Measurements from ENCODE around the gene POU6F2. TPM values are rescaled to one million over a fixed set of nuclear protein-coding genes. Genes with fewer than 3 reads are reported as not detected.
"Not testable (repeated sequence)": the region's sequence is repeated elsewhere in the genome, so short reads cannot be mapped to it uniquely, and the experiment has no call there.

POU6F2 gene
- total RNA-seq, 1 donor from 2014 or later: 1.1 TPM

DNA sequence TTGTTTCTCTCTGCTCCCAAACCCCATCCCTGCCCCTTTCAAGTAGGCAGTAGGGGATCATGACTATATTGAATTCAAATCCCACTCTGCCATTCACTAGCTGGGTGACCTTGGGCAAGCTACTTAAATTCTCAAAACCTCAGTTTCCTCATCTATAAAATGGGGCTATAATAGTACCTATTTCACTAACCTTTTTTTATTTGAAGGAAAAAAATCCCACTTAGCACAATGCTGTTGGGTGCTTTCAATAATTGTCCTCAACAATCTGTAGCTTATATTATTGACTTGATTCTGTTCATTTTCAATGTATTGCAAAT, 398.1 kb downstream of the POU6F2 start:
- no peaks in the 10 kb centered on the region for H3K9me3 Mint-ChIP-seq (ENCODE audit: unreplicated experiment)
- DNase-seq (ENCODE audit: low spot score): no peak
- H3K27me3 Mint-ChIP-seq (ENCODE audit: unreplicated experiment): peaks cover 2% of the 10 kb centered on the region
- H3K4me3 Mint-ChIP-seq (ENCODE audit: unreplicated experiment): no peak overlapping the region
- H3K27ac Mint-ChIP-seq (ENCODE audit: unreplicated experiment): no peak overlapping the region
- TF ChIP-seq, protein P1, sequence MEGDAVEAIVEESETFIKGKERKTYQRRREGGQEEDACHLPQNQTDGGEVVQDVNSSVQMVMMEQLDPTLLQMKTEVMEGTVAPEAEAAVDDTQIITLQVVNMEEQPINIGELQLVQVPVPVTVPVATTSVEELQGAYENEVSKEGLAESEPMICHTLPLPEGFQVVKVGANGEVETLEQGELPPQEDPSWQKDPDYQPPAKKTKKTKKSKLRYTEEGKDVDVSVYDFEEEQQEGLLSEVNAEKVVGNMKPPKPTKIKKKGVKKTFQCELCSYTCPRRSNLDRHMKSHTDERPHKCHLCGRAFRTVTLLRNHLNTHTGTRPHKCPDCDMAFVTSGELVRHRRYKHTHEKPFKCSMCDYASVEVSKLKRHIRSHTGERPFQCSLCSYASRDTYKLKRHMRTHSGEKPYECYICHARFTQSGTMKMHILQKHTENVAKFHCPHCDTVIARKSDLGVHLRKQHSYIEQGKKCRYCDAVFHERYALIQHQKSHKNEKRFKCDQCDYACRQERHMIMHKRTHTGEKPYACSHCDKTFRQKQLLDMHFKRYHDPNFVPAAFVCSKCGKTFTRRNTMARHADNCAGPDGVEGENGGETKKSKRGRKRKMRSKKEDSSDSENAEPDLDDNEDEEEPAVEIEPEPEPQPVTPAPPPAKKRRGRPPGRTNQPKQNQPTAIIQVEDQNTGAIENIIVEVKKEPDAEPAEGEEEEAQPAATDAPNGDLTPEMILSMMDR (IDR thresholded peaks at IDR 0.05; ENCODE audit: unreplicated experiment): no peak
- H3K36me3 Mint-ChIP-seq (ENCODE audit: low read depth, unreplicated experiment): no peaks in the 10 kb centered on the region
- no peaks in the 10 kb centered on the region for H3K4me1 Mint-ChIP-seq (ENCODE audit: unreplicated experiment)

DNA sequence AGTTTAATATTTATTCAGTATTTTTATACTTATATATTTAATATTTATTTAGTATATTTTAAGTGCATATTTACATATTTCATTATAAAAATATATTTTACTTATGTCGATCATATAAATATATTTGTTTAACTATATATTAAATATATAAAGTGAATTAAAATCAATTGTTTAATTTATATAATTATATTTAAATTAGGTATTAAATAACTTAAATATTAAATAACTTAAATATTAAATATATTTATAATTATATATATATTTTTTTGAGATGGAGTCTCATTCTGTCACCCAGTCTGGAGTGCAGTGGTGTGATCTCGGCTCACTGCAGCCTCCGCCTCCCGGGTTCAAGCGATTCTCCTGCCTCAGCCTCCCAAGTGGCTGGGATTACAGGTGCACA, 399.2 kb downstream of the POU6F2 start:
- H3K4me1 Mint-ChIP-seq (ENCODE audit: unreplicated experiment); H3K4me3 Mint-ChIP-seq (ENCODE audit: unreplicated experiment); H3K27ac Mint-ChIP-seq (ENCODE audit: unreplicated experiment); DNase-seq (ENCODE audit: low spot score); H3K9me3 Mint-ChIP-seq (ENCODE audit: unreplicated experiment); H3K27me3 Mint-ChIP-seq (ENCODE audit: unreplicated experiment); H3K36me3 Mint-ChIP-seq (ENCODE audit: low read depth, unreplicated experiment): not testable (repeated sequence)

DNA sequence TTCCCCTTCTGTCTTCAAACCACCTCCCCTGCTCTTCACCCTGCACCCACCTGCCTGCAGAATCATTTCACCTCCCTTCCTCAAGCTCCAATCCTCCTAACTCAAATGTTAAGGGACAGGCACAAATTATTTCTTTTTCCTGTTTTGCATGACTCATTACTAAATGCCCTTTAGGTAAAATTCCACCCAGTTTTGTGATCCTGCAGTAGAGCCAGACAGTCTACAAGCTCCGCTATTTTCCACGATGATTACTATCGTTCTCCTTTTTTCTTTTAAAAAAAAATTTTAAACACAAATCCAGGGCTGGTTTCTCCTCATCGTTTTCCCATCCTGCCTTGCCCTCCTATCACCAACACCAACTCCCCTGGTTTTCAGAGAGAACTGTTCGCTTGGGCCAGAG, 401.7 kb downstream of the POU6F2 start:
- H3K9me3 Mint-ChIP-seq (ENCODE audit: unreplicated experiment): no peaks in the 10 kb centered on the region

DNA sequence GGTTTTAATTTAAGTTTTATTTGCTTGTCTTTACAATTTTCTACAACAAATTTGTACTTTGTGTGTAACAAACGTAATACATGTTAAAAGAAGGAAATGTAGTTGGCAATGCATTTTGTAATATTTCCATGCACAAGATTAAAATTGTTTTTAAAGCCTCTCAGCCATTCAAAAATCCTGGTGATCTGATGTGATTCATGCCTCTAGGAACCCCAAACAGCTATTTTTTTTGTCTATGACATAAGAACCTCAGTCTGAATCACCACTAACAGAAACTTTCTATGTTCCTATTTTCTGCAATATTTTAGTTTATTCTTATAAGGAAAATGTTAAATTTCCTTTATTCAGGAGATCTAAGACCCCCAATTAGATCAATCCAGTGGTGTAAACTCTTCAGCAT, 405.4 kb downstream of the POU6F2 start:
- Mint-ChIP-seq H3K27ac (ENCODE audit: unreplicated experiment) (no peak overlapping the region), H3K9me3 (ENCODE audit: unreplicated experiment) (no peaks in the 10 kb centered on the region), H3K4me3 (ENCODE audit: unreplicated experiment) (no peak overlapping the region), H3K4me1 (ENCODE audit: unreplicated experiment) (no peaks in the 10 kb centered on the region), H3K36me3 (ENCODE audit: low read depth, unreplicated experiment) (no peaks in the 10 kb centered on the region), H3K27me3 (ENCODE audit: unreplicated experiment) (peaks cover 3% of the 10 kb centered on the region)
- DNase-seq (ENCODE audit: low spot score): no peak
- TF ChIP-seq, protein P1 (IDR thresholded peaks at IDR 0.05; ENCODE audit: unreplicated experiment): no peak

More for the DNA sequence above, 401.7 kb downstream of the POU6F2 start:
- DNase-seq (ENCODE audit: low spot score): no peak
- Mint-ChIP-seq H3K4me3 (ENCODE audit: unreplicated experiment) (no peak overlapping the region), H3K36me3 (ENCODE audit: low read depth, unreplicated experiment) (no peaks in the 10 kb centered on the region), H3K27me3 (ENCODE audit: unreplicated experiment) (peaks cover 3% of the 10 kb centered on the region), H3K27ac (ENCODE audit: unreplicated experiment) (no peak overlapping the region), H3K4me1 (ENCODE audit: unreplicated experiment) (no peaks in the 10 kb centered on the region)
- TF ChIP-seq, protein P1 (IDR thresholded peaks at IDR 0.05; ENCODE audit: unreplicated experiment): no peak

DNA sequence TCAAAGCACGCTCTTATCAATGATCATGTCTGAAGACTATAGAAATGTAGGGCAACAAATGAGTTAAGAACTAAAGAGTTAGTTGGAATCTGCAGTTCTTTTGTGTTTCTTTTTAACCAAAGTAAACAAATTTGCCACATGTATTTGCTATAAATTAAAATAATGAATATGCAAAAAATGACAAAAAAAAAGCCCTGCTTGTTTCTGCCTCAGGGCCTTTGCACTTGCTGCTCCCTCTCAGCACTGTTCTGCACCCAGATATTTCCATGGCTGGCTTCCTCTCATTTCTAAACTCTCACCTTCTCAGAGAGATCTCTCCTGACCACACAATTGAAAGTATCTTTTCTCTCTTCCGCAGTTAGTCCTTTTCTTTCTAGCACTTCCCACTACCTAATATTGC, 406.7 kb downstream of the POU6F2 start:
- H3K9me3 Mint-ChIP-seq (ENCODE audit: unreplicated experiment): no peaks in the 10 kb centered on the region
- H3K27ac Mint-ChIP-seq (ENCODE audit: unreplicated experiment): no peak overlapping the region
- TF ChIP-seq, protein P1 (IDR thresholded peaks at IDR 0.05; ENCODE audit: unreplicated experiment): no peak
- H3K27me3 Mint-ChIP-seq (ENCODE audit: unreplicated experiment): peaks cover 3% of the 10 kb centered on the region
- no peaks in the 10 kb centered on the region for H3K4me1 Mint-ChIP-seq (ENCODE audit: unreplicated experiment)
- H3K36me3 Mint-ChIP-seq (ENCODE audit: low read depth, unreplicated experiment): no peaks in the 10 kb centered on the region
- no peak for DNase-seq (ENCODE audit: low spot score)
- no peak overlapping the region for H3K4me3 Mint-ChIP-seq (ENCODE audit: unreplicated experiment)

DNA sequence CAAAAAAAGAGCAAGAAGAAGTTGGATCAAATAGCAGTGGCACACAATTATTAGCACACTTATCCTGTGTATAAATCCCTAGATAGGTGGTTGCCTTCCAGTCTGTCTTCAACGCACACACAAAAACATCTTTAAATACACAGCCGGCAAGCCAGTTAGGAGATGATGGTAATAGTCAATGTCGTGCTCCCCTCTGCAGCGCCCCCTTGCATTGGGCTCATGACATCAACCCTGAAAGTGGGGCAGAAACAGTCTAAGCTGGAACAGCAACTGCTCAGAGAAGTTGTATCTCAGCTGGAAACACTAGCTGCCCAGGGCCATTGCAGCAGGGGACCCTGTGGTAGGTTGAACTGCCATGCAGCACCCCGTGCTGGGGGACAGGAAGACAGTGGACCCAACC, 409.0 kb downstream of the POU6F2 start:
- no peak overlapping the region for H3K4me3 Mint-ChIP-seq (ENCODE audit: unreplicated experiment)
- H3K27ac Mint-ChIP-seq (ENCODE audit: unreplicated experiment): no peak overlapping the region
- no peaks in the 10 kb centered on the region for H3K36me3 Mint-ChIP-seq (ENCODE audit: low read depth, unreplicated experiment)
- no peaks in the 10 kb centered on the region for H3K4me1 Mint-ChIP-seq (ENCODE audit: unreplicated experiment)
- TF ChIP-seq, protein P1 (IDR thresholded peaks at IDR 0.05; ENCODE audit: unreplicated experiment): no peak
- no peaks in the 10 kb centered on the region for H3K9me3 Mint-ChIP-seq (ENCODE audit: unreplicated experiment)
- H3K27me3 Mint-ChIP-seq (ENCODE audit: unreplicated experiment): peaks cover 3% of the 10 kb centered on the region
- DNase-seq (ENCODE audit: low spot score): no peak
